Measurements from ENCODE around the gene MOCS2. TPM values are rescaled to one million over a fixed set of nuclear protein-coding genes. Genes with fewer than 3 reads are reported as not detected.

MOCS2 gene
- total RNA-seq, 4 donors from 2014 or later = 37.8 to 47.6 (median 42.6) TPM

DNA sequence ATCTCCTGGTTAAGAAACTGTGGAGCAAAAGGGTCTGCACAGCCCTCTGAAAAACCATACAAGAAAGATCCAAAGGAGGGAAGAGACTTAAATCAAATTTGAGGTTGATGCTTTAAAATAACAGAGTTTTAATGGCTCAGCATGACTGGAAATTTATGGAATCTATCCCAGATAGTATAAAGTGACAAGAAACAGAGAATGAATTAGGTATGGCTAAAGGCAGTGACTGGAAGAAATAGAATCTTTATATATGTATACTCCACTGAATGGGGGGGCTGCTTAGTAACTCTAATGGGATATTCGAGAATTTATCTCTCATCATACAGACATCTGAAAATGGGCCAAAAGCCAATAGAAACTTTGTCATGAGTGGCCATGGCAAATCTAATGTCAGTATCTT lies 17.6 kb upstream of the MOCS2 start:
- H3K4me1 ChIP-seq = no peaks in the 10 kb centered on the region
- H3K4me3 ChIP-seq = no peak overlapping the region
- TF ChIP-seq, protein P1, sequence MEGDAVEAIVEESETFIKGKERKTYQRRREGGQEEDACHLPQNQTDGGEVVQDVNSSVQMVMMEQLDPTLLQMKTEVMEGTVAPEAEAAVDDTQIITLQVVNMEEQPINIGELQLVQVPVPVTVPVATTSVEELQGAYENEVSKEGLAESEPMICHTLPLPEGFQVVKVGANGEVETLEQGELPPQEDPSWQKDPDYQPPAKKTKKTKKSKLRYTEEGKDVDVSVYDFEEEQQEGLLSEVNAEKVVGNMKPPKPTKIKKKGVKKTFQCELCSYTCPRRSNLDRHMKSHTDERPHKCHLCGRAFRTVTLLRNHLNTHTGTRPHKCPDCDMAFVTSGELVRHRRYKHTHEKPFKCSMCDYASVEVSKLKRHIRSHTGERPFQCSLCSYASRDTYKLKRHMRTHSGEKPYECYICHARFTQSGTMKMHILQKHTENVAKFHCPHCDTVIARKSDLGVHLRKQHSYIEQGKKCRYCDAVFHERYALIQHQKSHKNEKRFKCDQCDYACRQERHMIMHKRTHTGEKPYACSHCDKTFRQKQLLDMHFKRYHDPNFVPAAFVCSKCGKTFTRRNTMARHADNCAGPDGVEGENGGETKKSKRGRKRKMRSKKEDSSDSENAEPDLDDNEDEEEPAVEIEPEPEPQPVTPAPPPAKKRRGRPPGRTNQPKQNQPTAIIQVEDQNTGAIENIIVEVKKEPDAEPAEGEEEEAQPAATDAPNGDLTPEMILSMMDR (IDR thresholded peaks at IDR 0.05) = no peak
- TF ChIP-seq EP300 (IDR thresholded peaks at IDR 0.05) = no peak
- no peak for TF ChIP-seq POLR2A (IDR thresholded peaks at IDR 0.05)
- no peak overlapping the region for H3K27ac ChIP-seq
- WGBS, 2 donors = 77 to 83% methylated on average over 1 of the region's 1 CpG
- no peaks in the 10 kb centered on the region for H3K9me3 ChIP-seq
- no peaks in the 10 kb centered on the region for H3K27me3 ChIP-seq
- DNase-seq (ENCODE audit: low spot score in 2 of 2) = no peak
- no peaks in the 10 kb centered on the region for H3K36me3 ChIP-seq

GRCh38 chr5:53126521-53126920 lies 17.0 kb upstream of the MOCS2 start:
- no peak for DNase-seq (ENCODE audit: low spot score in 2 of 2)
- H3K4me3 ChIP-seq = no peak overlapping the region
- H3K4me1 ChIP-seq = no peaks in the 10 kb centered on the region
- 92 to 93% methylated on average over 3 of the region's 3 CpGs for WGBS, 2 donors
- H3K36me3 ChIP-seq = no peaks in the 10 kb centered on the region
- no peak for TF ChIP-seq EP300 (IDR thresholded peaks at IDR 0.05)
- TF ChIP-seq POLR2A (IDR thresholded peaks at IDR 0.05) = no peak
- TF ChIP-seq, protein P1 (IDR thresholded peaks at IDR 0.05) = no peak
- H3K9me3 ChIP-seq = no peaks in the 10 kb centered on the region
- no peak overlapping the region for H3K27ac ChIP-seq
- no peaks in the 10 kb centered on the region for H3K27me3 ChIP-seq

- H3K4me3 ChIP-seq = no peak overlapping the region
- H3K27ac ChIP-seq = no peak overlapping the region
- no peaks in the 10 kb centered on the region for H3K27me3 ChIP-seq
- DNase-seq (ENCODE audit: low spot score in 2 of 2) = no peak
- TF ChIP-seq, protein P1 (IDR thresholded peaks at IDR 0.05) = peak in 2 of 5 experiments; percentile 11 to 16
- TF ChIP-seq EP300 (IDR thresholded peaks at IDR 0.05) = no peak
- H3K9me3 ChIP-seq = no peaks in the 10 kb centered on the region
- H3K4me1 ChIP-seq = no peaks in the 10 kb centered on the region
- no peaks in the 10 kb centered on the region for H3K36me3 ChIP-seq
Observed at GRCh38 chr5:53123702-53124101, 14.1 kb upstream of the MOCS2 start.

GRCh38 chr5:53120165-53120564 lies 10.6 kb upstream of the MOCS2 start:
- H3K9me3 ChIP-seq = no peaks in the 10 kb centered on the region
- 96 to 100% methylated on average over 1 of the region's 1 CpG for WGBS, 2 donors
- DNase-seq (ENCODE audit: low spot score in 2 of 2) = no peak
- TF ChIP-seq EP300 (IDR thresholded peaks at IDR 0.05) = no peak
- H3K36me3 ChIP-seq = no peaks in the 10 kb centered on the region
- no peak overlapping the region for H3K4me3 ChIP-seq
- H3K27me3 ChIP-seq = no peaks in the 10 kb centered on the region
- no peak overlapping the region for H3K27ac ChIP-seq
- no peaks in the 10 kb centered on the region for H3K4me1 ChIP-seq

GRCh38 chr5:53118879-53119278 lies 9.3 kb upstream of the MOCS2 start:
- no peaks in the 10 kb centered on the region for H3K9me3 ChIP-seq
- no peaks in the 10 kb centered on the region for H3K4me1 ChIP-seq
- no peak for DNase-seq (ENCODE audit: low spot score in 2 of 2)
- no peaks in the 10 kb centered on the region for H3K36me3 ChIP-seq
- TF ChIP-seq POLR2A (IDR thresholded peaks at IDR 0.05) = no peak
- 80 to 84% methylated on average over 5 of the region's 5 CpGs for WGBS, 2 donors
- H3K4me3 ChIP-seq = no peak overlapping the region
- H3K27me3 ChIP-seq = no peaks in the 10 kb centered on the region
- no peak overlapping the region for H3K27ac ChIP-seq

- Histone ChIP-seq H3K9me3 (no peaks in the 10 kb centered on the region), H3K4me3 (no peak overlapping the region), H3K27ac (no peak overlapping the region), H3K27me3 (no peaks in the 10 kb centered on the region), H3K4me1 (no peaks in the 10 kb centered on the region), H3K36me3 (no peaks in the 10 kb centered on the region)
- DNase-seq (ENCODE audit: low spot score in 2 of 2) = no peak
- 61 to 64% methylated on average over 1 of the region's 1 CpG for WGBS, 2 donors
- TF ChIP-seq, protein P1 (IDR thresholded peaks at IDR 0.05) = no peak
- no peak for TF ChIP-seq POLR2A (IDR thresholded peaks at IDR 0.05)
Observed at GRCh38 chr5:53116597-53116996, 7.0 kb upstream of the MOCS2 start.

Measured in tibial nerve (tissue), 4 donors.